HG03280 (cell line): Measurements from ENCODE around the gene DES.

Experiments used
- ATAC-seq: cut with Tn5 transposase; IDR thresholded peaks from one replicate; pipeline ENCODE4 v1.9.1; 2021; ENCODE audit warnings: mild to moderate bottlenecking, moderate library complexity; ENCODE audit not compliant: unreplicated experiment

Gene DES

DNA sequence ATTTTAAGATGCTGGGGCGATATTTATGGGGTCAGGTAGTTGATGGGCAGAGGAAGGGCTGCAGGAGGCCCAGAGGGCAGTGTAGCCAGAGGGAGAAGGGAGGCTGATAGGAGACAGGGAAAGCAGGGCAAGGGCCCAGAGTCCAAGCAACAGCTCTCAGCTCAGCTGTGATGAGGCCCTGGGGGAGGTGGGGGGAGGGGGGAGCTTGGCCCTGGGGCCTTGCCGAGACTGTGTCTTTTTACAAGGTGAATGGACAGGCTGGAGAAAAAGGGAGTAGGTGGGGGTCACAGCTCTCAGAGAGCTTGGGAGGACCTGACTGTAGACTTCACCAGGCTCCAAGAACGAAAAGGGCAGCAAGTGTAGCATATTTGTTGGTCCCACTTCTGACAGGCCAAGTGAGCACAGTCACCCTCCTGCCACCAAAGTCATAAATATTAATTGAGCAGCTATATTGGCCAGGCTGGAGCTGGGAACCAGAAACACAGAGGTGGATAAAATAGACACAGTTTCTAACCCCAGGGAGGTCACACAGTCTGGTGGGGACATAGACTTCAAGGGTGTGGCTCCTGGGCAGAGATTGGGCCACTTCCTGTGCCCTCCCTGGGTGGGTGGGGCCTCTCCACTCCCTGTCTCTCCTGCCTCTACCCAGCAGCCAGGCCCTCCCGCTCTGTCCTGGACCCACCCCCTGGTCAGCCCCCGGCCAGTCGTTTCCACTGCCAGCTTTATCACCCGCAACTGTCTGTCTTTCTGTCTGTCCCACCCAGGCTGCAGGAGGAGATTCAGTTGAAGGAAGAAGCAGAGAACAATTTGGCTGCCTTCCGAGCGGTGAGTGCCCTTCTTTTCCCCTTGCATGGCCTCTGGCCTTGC is 1.4 kb downstream of the DES start:
- no peak for ATAC-seq

DNA sequence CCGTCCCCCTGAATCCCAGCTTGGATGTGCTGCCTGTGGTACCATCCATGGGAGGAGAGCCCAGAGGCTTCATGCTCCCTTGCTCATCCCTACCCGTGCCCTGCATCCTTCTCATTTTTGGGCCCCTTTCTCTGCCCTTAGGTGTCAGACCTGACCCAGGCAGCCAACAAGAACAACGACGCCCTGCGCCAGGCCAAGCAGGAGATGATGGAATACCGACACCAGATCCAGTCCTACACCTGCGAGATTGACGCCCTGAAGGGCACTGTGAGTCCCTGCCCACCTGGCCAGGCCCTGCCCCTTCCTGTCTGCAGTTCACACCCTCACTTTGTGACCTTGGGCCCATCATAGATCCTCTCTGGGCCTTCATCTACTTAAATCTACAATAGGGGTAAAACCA is 2.5 kb downstream of the DES start:
- ATAC-seq = no peak

DNA sequence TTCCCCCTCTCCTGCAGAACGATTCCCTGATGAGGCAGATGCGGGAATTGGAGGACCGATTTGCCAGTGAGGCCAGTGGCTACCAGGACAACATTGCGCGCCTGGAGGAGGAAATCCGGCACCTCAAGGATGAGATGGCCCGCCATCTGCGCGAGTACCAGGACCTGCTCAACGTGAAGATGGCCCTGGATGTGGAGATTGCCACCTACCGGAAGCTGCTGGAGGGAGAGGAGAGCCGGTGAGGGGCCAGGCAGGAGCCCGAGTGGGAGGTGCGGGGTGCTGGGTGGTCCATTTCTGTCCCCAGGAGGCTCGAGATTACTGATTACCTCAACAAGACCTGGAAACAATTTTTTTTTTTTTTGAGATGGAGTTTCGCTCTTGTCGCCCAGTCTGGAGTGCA is 3.1 kb downstream of the DES start:
- no peak for ATAC-seq

DNA sequence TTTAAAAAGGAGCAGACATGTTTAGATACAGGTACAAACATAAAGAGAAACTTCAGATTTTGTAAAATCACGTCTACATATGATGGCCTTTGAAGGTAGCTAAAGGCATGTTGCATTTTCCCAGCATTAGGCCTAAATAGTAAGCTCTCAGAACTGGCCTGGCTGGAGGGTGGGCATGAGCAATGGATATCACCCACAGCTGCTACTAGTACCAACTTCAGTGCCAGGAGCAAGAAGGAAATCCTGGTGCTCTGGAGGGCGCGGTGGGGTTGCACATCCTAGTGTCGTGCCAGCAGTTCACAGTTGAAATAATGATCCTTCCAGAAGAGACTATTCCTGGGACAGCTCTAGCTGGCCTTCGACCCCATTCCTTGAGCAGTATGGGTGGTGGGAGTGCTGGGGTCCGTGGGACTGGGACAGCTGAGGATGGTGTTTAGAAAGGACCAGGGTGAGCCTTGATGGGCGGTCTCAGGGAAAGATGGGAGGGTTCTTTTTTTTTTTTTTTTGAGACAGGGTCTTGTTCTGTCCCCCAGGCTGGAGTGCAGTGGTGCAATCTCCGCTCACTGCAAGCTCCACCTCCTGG is 4.9 kb downstream of the DES start:
- ATAC-seq = no peak

DNA sequence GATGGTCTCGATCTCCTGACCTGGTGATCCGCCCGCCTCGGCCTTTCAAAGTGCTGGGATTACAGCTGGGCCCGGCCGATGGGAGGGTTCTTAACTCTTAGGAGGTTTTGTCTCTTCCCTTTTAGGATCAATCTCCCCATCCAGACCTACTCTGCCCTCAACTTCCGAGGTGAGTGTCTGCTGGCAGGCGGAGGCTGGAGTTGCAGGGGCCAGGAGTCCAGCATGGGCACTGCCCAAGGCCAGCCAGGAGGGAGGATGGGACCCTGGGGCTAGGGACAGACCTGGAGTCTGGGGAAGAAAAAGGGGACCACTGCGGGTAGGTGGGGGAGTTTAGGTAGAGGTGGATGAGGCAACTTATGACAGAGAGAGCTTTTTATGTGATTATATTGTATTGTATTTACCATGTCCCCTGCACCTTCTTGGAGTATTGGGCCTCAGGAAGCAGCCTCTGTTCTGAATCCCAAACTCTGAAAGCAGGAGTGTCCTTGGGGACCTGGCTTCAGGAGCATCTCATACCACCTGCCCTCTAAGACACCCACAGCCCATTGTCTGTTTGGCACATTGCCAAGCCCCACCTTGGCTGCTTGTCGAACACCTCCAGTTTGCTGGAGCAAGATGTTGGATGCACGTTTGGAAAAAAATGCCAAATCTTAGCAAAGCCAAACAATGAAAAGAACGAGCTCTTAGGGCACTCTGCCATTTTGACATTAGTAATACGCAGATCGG is 5.6 kb downstream of the DES start:
- ATAC-seq = no peak

DNA sequence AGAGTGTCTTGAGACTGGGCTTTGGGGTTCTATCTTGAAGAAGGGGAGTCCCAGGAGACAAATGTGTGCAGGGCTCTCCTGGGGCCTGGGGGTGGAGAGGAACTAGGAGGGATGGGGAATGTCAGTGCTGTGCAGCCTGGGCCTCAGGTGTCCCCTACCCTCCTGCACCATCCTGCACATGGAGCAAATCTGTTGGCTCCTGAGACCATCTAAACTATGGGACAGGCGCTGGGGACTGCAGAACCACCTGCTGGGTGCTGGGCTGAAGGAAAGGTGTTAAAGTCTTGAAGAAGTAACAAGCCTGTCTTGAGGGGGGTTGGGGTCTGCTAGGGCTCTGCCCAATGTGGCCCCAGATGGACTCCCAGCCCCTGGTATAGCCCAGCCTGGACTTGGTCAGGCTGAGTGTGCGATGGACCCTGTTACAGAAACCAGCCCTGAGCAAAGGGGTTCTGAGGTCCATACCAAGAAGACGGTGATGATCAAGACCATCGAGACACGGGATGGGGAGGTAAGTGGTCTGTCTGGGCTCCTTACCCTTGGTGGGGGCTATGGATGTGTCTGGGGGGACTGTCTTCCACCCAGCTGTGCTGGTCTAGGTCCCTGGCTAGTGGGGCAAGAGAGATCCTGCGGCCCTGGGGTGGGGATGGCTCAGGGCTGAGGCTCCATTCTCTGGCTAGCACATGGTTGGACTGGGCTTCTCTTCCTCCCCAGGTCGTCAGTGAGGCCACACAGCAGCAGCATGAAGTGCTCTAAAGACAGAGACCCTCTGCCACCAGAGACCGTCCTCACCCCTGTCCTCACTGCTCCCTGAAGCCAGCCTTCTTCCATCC is 7.3 kb downstream of the DES start:
- no peak for ATAC-seq

DNA sequence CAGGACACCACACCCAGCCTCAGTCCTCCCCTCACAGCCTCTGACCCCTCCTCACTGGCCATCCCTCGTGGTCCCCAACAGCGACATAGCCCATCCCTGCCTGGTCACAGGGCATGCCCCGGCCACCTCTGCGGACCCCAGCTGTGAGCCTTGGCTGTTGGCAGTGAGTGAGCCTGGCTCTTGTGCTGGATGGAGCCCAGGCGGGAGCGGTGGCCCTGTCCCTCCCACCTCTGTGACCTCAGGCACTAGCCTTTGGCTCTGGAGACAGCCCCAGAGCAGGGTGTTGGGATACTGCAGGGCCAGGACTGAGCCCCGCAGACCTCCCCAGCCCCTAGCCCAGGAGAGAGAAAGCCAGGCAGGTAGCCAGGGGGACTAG is 7.9 kb downstream of the DES start:
- no peak for ATAC-seq

DNA sequence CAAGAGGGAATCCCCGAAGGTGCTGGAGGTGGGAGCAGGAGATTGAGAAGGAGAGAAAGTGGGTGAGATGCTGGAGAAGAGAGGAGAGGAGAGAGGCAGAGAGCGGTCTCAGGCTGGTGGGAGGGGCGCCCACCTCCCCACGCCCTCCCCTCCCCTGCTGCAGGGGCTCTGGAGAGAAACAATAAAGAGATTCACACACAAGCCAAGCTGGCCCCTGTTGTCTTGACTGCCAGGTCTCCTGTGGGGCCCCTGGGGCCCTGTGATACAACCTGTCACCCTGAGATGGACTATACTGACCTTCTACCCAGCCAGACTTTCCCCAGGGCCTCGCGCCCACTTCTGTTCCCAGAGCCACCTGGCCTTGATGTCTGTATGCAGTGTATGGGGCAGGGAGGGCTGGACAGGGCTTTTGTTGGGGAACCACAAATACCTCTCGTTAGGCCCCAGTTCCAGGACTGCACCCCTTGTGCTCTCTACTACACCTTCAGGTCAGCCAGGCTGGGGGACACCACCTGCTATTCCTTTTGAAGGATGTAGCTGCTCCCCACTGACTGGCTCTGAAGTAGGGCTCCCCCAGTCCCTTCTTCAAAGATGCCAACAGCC is 8.5 kb downstream of the DES start:
- ATAC-seq = no peak

DNA sequence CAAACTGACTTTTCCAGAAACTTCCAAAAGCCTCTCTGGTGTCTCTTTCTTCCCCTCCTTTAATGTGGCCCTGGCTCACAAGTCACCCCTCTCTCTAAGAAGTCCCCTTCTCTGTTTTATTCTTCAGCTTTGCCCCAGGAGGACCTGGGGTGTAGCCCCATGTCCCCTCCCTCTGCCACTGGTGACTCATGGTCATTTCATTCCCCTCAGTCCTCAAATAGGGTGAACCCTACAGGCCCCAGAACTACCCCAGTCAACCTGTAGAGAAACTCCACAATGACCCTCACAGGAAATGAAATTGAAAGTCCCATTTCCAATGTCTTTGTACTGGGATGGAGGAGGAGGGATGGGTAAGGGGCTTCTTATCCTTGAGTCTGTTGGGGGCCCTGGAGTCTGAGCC is 10.3 kb downstream of the DES start:
- ATAC-seq = no peak

DNA sequence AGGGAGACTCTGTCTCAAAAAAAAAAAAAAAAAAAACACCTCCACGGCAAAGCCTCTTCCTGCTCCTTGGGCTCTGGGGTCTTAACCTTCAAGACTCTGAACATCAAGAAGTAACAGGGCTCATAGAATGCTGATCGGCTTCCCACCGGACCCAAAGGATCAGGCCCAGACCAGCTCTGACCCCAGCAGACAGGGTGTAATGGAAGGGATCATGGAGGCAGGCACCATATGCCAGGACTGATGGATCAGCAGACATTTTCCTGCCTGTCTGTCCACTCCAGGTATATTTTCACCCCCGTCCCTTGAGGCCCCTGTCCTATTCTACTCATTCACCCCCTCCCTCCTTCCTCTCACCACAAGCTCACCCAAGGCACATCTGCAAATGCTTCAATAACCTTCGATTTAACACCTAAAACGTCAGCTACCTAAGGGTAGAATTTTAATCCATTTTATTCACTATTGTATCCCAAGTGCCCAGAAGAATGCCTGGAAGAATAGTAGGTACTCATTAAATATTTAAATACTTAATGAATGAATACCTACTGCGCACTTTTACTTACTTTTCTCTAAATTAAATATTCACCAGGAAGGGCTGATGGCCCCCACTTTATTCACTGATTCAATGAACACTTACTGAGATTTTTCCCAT is 11.9 kb downstream of the DES start:
- ATAC-seq = no peak

DNA sequence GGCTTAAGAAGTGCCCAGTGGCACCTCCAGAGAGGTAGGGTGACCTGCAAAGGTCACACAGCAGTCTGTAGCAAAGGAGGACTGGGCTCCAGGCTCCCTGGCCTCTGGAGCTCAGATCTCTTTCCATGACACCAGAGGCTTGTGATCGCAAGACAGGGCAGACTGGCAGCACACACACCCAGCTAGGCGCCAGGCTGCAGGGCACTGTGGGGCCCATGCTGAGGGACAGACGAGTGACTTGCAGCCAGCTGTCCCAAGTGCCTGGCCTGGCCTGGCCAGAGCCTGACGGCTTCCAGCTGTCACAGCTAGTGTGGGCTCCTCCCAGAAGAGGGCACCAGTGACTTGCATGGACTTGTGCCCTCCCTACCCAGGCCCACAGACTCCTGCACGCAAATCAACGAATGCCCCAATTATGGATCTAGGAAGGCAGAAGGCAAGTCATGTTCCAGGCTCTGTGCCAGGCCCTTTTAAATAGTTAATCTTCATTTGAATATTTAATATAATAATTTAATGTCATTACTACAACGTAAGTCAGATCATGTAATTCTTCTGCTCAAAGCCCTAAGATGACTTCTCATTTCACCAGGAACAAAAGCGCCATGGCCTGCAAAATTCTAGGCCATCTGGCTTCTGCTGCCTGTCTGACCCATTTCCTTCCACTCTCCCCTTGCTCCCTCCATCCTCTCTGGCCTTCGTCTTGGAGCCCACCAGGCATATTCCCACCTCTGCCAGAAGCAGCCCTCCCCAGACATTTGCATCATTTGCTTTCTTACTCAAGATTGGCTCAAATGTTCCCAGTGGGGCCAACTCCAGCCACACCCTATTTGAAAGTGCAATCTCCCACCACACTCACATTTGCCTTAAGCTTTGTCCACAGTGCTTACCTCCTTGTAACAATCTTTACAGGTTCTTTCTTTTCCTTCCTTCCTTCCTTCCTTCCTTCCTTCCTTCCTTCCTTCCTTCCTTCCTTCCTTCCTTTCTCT is 12.7 kb downstream of the DES start:
- ATAC-seq = no peak

DNA sequence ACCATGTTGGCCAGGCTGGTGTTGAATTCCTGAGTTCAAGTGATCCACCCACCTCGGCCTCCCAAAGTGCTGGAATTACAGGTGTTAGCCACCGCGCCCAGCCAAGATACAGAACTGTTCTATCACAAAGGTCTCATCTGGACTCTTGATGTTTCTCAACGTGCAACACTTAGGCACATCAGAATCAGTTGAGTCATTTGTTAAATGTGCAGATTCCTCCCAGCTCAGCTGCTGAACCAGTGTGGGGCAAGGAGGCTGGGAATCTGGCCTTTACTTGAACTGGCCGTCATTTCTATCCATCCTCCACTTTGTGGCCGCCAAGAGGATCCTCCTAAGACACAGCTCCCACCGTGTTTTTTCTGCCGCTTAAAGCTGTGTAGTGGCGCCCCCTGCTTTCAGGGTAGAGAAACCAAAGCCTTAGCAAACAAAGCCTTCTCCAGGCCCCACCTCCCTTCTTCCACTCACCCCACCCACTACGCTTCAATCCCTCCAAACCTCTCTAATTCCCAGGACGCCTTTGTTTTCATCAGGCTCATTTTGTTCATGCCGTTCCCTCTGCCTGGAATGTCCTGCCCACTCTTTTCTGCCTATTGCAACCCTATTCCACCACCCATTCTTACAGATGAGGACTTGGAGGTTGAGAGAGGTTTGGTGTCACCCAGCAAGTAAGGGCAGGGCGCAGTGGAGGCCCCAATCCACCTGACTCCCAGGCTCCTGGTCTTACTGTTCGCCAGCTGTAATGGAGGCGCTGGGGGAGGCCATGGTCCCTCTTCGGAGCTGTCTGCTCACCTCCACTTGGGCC is 15.7 kb downstream of the DES start:
- no peak for ATAC-seq

DNA sequence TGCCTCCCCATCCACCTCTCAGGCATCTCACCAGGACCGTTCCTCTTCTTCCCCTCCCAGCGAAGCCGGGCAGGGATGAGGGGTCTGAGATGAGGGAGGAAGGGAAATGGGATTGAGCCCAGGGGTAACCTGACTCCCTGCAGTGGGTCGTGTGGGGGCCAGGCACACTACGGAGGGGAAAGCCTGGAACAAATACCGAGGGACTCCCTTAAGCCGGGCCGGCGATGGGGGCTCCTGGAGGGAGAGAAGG is 16.2 kb downstream of the DES start:
- ATAC-seq = no peak

DNA sequence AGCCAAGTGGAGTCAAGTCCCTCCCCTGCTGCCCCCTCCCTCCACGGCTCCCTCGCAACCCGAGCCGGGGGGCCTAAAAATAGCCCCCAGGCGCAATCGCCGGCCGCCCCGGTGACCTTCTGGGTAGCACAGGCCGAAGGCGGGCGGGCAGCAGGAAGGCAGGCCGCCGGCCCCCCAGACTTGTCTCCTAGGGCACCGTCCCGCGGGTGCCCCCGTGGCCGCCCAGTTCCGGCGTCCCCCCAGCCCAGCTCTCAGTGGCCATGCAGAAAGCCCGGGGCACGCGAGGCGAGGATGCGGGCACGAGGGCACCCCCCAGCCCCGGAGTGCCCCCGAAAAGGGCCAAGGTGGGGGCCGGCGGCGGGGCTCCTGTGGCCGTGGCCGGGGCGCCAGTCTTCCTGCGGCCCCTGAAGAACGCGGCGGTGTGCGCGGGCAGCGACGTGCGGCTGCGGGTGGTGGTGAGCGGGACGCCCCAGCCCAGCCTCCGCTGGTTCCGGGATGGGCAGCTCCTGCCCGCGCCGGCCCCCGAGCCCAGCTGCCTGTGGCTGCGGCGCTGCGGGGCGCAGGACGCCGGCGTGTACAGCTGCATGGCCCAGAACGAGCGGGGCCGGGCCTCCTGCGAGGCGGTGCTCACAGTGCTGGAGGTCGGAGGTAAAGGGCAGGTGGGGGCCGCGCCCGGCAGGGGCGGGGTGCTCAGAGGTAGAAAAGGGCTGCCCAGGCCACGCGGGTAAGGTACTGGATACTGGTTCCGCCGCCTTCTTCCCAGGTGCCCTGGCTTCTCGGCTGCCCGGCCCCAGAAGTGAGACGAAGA is 16.7 kb downstream of the DES start, which contains the start of gene SPEG:
SPEG (plus strand) TSS at position 126 of the 808 bp plus-strand sequence; CDS start at position 261, 135 bp downstream.
- no peak for ATAC-seq

DNA sequence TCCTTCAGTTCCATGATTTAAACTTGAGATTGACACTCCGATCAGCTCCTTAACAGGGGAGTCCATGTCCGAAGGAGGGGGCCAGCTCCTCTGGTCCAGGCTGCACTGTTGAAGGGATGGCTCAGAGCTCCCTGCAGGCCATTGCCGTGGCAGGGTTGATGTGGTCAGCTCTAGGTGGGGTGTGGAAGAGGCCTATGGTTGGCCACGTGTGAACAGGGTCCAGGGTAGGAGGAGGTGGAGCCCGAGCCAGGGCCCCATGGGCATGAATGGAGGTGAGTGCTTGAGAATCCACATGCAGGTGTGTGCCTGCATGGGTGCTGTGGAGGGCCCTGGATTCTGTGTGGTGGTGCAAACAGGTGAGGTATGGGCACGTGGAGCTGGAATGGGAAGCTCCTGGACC is 17.5 kb downstream of the DES start:
- ATAC-seq = no peak

DNA sequence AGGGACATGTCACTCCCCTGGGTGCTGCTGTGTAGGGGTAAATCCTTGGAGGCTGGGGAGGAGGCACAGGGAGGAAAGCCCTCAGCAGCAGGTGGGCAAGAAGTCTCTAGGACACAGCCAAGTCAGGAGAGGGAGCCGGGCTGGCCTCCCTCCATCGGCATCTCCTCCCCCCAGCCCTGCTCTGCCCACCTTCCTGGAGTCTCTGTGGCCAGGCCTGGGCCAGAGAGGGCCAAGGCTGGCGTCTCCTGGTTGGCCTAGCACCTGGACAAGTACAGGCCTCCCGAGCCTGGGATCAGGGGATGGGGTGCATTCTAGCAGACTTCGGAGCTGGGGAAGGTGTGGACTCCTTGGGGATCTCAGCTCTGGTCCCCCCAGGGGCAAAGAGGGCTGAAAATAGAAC is 18.3 kb downstream of the DES start:
- ATAC-seq = no peak

DNA sequence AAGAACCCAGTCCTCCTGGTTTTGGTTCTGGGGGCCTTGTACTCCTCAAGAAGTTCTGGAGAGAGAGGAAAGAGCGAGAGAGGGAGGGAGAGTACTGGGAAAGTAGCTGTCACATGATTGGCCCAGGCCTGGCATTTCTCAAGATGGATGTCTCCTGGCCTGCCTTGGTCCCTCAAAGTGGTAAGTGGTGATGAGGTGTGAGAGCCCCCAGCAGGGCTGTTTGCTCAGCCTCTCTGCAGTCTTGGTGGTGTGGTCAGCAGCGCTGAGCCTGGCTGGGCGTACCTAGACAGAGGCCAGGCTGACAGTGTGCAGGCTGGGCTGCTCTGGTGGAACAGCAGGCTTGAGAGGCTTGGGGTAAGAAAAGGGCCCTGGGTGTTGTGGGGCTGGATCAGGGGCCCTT is 19.0 kb downstream of the DES start:
- ATAC-seq = no peak
